ENCODE measurements around the gene BIRC2.

- no peak for TF ChIP-seq EZH2phosphoT487 (IDR thresholded peaks at IDR 0.05; ENCODE audit: insufficient read depth, low read depth)
- no peak for TF ChIP-seq EZH2 (IDR thresholded peaks at IDR 0.05; ENCODE audit: insufficient read depth, poor library complexity, severe bottlenecking)
Measured at GRCh38 chr11:102345904-102346303, 1.1 kb upstream of the BIRC2 start.
